Suprapubic skin (tissue), 3 donors: ENCODE data around the gene VTN.

Experiments
- CTCF ChIP-seq, 2 donors: fragments of 200-600 bp in 1 of 2; fragments of 450-650 bp in 1 of 2; sonication (generic) in 1 of 2; IDR thresholded peaks; one replicate each; pipeline ENCODE4 v1.5.1; 2016 to 2019; ENCODE audit warnings: antibody characterized with exemption in 2 of 2, mild to moderate bottlenecking in 1 of 2, moderate library complexity in 1 of 2
- POLR2AphosphoS5 ChIP-seq, 3 donors: sonication (generic); formaldehyde crosslinking; IDR thresholded peaks; one replicate each; pipeline ENCODE4 v1.6.1; 2017; ENCODE audit warnings: antibody characterized with exemption in 3 of 3

- TF ChIP-seq CTCF (IDR thresholded peaks at IDR 0.05) (no peak), POLR2AphosphoS5 (IDR thresholded peaks at IDR 0.05) (no peak)
Observed at GRCh38 chr17:28396635-28397239, 26.6 kb upstream of the VTN start.
